ENCODE data around the gene CXorf49B.
"Not testable (repeated sequence)": the region's sequence is repeated elsewhere in the genome, so short reads cannot be mapped to it uniquely, and the experiment has no call there.

The CXorf49B gene

DNA sequence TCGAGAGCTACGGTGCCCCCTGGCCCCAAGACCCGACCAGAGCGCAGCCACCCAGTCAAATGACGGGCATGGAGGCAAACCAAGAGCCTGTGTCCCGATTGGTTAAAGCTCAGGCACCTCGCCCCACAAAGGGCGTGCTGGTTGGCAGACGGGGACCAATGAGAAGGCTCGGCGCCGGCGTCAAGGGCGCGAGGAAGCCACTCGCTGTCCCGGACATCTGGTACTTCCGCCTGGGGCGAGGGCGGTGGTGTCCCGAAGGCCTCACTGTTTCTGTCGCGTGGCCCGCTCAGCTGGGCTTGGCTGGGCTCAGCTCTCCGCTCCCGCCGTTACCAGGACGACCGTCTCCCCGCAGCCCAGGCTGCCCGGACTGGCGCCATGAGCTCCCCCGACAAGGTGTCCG, at the start of gene CXorf49B:
Gene CXorf49B, plus strand, starts transcription at position 301 of the 400 bp plus-strand sequence. Its CDS starts 75 bp downstream, at position 376.
- not testable (repeated sequence) for DNase-seq (ENCODE audit: low spot score)

DNA sequence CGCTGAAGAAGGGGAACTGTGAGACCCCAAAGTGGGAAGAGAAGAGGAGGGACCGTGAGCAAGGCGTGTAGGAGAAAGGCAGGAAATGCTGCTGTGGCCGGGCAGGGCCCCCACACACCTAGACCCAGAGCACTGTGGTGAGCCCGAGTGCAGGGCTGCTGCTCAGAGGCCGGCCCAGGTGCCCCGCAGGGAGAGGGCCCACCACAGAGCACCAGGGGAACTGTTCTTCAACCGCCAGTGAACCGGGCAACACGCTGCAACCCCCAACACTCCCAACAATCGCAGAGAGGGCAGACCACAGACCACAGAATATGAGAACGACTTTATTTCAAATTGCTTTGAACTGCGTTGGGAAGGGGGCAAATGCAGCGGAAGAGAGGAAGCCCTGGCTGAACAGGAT, 49.1 kb upstream of the CXorf49B start:
- DNase-seq (ENCODE audit: low spot score), result not testable (repeated sequence)

DNA sequence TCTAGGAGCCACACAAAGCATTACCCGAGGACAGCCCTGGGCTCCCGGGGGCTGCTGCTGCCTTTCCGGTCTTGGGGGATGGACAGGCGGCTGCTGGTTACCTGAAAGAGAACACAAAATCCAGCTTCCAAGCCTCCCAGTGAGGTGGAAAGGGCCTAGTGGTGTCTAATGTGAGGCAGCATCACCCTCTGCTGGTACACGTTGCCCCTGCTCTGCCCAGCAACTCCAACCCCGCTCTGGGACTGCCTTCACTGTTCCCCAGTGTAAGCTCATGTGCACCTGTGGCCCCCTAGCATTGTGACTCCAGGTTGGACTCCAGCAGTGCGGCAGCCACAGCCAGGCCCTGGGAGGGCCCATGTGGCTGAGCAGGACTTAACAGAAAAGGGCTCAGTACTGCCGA, 47.6 kb upstream of the CXorf49B start:
- DNase-seq (ENCODE audit: low spot score), result not testable (repeated sequence)

DNA sequence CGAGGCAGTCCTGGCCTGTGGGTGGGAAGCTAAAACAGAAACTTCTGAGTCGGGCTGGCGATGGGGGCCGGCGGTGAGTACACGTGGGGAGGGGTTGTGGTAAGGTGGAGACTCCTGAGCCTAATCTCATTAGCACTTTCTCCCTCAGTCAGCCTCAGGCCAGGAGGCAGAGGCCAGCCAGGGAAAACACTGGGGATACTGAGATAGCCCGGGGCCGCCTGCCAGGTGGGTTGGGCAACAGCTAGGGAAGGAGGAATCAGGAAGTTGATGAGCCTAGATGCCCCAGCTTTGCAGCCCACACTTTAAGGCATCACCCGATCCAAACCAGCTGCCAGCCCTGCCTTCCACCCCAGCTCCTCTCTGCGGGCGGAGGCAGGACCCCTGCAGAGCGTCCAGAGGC, 46.8 kb upstream of the CXorf49B start:
- DNase-seq (ENCODE audit: low spot score), result not testable (repeated sequence)

DNA sequence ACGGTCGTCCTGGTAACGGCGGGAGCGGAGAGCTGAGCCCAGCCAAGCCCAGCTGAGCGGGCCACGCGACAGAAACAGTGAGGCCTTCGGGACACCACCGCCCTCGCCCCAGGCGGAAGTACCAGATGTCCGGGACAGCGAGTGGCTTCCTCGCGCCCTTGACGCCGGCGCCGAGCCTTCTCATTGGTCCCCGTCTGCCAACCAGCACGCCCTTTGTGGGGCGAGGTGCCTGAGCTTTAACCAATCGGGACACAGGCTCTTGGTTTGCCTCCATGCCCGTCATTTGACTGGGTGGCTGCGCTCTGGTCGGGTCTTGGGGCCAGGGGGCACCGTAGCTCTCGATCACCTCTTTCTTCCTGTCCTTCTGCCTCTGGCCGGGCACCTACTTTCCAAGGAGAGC, 45.0 kb upstream of the CXorf49B start, which contains the start of gene CXorf49:
Gene CXorf49, minus strand, starts transcription at position 101 of the 400 bp plus-strand sequence. CDS start 134 bp downstream, outside the sequence.
- not testable (repeated sequence) for DNase-seq (ENCODE audit: low spot score)

DNA sequence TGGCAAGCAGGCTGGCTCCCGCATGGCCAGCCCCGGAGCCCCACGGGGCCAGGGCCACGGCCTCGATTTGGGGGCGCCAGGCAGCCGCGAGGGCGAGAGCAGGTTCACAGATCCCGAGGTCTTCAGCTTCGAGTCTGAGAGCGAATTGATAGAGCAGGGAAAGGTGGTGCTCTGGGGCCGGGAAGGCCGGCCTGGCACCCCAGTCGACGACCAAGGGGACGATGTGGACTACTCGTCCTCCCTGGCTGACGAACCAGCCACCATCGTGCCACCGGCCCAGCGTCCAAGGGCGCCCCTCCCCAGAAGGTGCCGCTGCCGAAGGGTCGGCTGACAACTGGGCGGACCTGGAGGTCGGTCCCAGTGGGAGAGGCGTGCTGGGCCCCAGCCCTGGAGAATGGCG, 44.0 kb upstream of the CXorf49B start:
- DNase-seq (ENCODE audit: low spot score), result not testable (repeated sequence)

DNA sequence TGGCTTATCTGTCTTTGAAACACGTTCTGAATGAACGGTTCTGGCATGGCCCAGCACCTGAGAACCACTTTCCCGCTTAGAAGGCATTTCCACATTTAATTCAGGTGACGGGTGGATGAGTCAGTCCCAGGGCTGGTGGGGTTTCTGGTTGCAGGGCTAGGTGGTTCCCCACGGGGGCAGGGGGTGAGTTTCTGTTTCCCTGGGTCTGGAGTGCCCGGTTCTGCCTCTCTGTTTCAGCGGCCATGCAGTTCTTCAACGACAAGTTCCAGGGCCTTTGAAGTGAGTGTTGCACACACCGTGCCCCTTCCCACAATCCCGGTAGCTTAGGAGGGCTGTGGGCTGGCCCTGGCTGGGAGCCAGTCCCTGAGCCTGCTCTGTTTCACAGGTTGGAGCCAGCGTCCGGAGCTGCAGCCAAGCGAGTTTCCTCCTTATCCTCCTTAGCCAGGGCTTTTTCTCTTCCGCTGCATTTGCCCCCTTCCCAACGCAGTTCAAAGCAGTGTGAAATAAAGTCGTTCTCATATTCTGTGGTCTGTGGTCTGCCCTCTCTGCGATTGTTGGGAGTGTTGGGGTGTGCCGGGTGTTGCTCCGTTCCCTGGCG, 42.8 kb upstream of the CXorf49B start:
- not testable (repeated sequence) for DNase-seq (ENCODE audit: low spot score)

DNA sequence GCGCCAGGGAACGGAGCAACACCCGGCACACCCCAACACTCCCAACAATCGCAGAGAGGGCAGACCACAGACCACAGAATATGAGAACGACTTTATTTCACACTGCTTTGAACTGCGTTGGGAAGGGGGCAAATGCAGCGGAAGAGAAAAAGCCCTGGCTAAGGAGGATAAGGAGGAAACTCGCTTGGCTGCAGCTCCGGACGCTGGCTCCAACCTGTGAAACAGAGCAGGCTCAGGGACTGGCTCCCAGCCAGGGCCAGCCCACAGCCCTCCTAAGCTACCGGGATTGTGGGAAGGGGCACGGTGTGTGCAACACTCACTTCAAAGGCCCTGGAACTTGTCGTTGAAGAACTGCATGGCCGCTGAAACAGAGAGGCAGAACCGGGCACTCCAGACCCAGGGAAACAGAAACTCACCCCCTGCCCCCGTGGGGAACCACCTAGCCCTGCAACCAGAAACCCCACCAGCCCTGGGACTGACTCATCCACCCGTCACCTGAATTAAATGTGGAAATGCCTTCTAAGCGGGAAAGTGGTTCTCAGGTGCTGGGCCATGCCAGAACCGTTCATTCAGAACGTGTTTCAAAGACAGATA, 2.4 kb upstream of the CXorf49B start:
- not testable (repeated sequence) for DNase-seq (ENCODE audit: low spot score)

DNA sequence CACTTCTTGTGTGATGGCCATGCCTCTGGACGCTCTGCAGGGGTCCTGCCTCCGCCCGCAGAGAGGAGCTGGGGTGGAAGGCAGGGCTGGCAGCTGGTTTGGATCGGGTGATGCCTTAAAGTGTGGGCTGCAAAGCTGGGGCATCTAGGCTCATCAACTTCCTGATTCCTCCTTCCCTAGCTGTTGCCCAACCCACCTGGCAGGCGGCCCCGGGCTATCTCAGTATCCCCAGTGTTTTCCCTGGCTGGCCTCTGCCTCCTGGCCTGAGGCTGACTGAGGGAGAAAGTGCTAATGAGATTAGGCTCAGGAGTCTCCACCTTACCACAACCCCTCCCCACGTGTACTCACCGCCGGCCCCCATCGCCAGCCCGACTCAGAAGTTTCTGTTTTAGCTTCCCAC, 1.7 kb downstream of the CXorf49B start:
- DNase-seq (ENCODE audit: low spot score), result not testable (repeated sequence)

DNA sequence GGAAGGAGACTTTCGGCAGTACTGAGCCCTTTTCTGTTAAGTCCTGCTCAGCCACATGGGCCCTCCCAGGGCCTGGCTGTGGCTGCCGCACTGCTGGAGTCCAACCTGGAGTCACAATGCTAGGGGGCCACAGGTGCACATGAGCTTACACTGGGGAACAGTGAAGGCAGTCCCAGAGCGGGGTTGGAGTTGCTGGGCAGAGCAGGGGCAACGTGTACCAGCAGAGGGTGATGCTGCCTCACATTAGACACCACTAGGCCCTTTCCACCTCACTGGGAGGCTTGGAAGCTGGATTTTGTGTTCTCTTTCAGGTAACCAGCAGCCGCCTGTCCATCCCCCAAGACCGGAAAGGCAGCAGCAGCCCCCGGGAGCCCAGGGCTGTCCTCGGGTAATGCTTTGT, 2.5 kb downstream of the CXorf49B start:
- DNase-seq (ENCODE audit: low spot score), result not testable (repeated sequence)

DNA sequence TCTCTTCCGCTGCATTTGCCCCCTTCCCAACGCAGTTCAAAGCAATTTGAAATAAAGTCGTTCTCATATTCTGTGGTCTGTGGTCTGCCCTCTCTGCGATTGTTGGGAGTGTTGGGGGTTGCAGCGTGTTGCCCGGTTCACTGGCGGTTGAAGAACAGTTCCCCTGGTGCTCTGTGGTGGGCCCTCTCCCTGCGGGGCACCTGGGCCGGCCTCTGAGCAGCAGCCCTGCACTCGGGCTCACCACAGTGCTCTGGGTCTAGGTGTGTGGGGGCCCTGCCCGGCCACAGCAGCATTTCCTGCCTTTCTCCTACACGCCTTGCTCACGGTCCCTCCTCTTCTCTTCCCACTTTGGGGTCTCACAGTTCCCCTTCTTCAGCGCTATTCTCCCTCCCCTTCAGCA, 4.0 kb downstream of the CXorf49B start:
- not testable (repeated sequence) for DNase-seq (ENCODE audit: low spot score)

DNA sequence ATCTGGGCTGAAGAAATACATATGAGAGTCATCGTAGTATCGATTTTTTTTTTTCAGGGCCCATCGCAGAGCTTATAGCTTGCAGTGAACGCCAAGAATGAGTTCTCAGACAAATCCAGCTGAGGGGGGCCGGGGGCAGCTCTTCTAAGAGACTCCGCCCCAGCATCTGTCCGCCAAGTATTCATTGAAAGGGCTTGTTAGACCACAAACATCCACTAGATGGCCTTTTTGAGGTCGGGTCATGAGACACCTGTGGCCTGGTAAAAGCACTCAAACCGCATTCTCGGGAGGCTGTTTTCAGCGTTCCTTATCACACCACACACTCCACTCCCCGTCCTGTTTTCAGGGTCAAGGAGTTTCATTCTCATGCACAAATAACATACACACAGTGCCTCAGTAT, 15.2 kb downstream of the CXorf49B start:
- not testable (repeated sequence) for DNase-seq (ENCODE audit: low spot score)

DNA sequence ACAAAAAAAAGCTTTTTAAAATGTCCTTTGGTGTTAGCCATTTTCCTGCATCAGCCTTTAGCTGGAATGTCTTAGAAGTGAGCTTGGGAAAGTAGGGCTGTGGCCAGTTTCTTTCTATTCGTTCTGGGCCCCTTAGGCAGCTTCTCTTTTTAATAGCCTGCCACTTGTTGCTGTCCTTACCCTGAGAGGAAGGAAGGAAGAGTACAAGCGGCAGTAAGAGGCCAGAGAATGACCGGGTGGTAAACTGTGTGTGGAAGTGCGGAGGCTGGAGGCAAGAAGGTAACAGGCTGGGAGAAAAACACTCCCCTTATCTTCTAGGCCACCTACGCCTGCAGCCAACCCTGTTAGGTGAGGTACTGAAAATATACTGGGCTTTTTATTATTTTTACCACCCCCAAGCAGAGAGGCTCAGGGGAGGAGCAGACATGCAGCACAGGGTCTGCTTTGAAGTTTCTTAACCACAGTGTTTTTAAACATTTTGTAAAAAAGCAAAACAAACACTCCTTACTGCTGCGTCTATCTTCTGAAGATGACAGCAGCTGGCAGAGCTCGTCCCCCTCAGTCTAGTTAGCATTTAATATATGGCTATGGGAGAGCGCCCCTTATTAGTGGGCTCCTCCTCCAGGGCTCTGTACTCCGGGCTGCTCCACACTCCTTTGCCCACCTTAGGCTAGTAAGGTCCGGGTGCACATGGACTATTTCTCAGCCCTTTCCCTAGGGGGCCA, 19.2 kb downstream of the CXorf49B start:
- DNase-seq (ENCODE audit: low spot score), result not testable (repeated sequence)

DNA sequence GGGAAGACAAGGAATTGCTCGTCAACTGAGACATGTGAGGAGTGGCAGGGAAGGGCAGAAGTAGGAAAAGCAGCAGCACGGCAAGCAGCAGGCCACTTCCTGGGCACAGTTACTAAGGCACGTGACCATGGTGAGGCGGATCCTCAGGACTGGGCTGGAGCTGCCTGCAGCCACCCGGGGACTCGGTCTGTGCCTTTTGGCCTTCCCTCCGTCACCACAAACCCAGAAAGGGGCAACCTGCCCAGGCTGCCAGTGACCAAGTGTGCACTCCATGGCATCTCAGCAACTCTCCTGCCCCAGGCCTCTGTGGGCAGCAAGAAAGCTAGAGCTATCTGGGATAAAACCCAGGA, 19.8 kb downstream of the CXorf49B start:
- not testable (repeated sequence) for DNase-seq (ENCODE audit: low spot score)

DNA sequence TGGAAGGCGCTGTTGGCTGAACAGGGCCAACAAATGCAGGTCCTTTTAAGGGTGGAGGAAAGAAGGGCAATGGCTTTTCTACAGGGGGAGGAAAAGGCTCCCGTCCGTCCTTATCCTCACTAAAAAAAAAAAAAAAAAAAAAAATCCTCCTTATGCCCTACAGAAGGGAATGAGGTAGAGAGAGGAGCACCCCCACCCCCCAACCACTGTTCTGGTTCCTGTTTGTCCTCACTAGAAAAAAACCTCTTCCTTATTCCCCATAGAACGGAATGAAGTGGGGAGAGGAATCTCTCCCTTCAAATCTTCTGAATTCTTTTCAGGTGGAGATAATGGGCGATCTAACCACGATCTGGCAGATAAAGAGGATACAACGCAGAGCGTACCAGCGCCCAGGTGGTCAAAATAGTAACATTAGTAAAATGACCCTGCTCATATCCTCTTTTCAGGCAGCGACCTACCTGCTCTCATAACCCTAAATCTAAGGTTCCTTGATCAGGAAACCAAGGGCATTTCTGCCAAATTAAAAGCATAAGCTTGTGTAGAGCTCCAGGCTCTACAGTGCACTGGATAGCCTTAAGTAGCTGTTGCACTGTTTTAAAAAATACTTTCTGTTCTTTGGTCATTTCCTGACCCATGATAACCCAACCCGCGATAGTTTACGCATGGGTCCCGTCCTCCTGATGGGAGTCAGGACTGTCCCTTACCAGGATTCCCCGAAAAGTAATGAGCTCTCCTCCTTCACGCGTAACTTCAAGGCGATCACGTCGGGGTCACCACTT, 20.6 kb downstream of the CXorf49B start:
- DNase-seq (ENCODE audit: low spot score), result not testable (repeated sequence)

DNA sequence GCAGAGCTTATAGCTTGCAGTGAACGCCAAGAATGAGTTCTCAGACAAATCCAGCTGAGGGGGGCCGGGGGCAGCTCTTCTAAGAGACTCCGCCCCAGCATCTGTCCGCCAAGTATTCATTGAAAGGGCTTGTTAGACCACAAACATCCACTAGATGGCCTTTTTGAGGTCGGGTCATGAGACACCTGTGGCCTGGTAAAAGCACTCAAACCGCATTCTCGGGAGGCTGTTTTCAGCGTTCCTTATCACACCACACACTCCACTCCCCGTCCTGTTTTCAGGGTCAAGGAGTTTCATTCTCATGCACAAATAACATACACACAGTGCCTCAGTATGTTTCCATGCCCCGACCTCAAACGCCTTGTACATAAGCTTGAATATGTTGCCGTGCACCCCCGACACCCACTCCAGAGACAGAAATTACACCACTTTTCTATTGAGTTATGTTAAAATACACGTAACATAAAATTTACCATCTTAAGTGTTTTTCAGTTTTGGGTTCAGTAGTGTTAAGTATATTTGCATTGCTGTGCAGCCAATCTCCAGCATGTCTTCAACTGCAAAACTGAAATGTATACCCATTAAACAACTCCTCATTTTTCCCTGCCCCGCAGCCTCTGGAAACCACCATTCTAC, 21.3 kb downstream of the CXorf49B start:
- not testable (repeated sequence) for DNase-seq (ENCODE audit: low spot score)

DNA sequence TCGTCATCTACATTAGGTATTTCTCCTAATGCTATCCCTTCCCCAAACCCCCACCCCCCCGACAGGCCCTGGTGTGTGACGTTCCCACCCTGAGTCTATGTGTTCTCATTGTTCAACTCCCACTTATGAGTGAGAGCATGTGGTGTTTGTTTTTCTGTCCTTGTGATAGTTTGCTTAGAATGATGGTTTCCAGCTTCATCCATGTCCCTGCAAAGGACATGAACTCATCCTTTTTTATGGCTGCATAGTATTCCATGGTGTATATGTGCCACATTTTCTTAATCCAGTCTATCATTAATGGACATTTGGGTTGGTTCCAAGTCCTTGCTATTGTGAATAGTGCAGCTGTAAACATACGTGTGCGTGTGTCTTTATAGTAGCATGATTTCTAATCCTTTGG, 43.3 kb downstream of the CXorf49B start:
- not testable (repeated sequence) for DNase-seq (ENCODE audit: low spot score)

DNA sequence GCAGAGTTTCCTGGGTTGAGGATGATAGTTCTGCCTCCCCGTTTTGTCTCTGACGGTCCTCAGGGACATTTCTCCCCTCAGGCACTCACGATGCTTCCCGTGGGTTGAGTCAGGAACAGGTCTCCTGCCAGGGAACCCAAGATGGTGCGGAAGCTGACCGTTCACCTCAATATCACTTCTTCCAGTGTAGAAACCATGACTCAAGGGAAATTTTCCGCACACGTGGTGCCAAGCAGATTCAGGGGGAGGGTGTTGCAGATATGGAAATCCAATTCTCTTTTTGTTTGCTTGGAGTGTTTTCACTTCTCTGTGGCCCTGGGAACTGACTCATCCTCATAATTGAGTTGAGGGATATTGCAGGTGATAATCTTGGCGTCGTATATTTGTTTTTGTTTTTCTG, 46.7 kb downstream of the CXorf49B start:
- DNase-seq (ENCODE audit: low spot score), result no peak

DNA sequence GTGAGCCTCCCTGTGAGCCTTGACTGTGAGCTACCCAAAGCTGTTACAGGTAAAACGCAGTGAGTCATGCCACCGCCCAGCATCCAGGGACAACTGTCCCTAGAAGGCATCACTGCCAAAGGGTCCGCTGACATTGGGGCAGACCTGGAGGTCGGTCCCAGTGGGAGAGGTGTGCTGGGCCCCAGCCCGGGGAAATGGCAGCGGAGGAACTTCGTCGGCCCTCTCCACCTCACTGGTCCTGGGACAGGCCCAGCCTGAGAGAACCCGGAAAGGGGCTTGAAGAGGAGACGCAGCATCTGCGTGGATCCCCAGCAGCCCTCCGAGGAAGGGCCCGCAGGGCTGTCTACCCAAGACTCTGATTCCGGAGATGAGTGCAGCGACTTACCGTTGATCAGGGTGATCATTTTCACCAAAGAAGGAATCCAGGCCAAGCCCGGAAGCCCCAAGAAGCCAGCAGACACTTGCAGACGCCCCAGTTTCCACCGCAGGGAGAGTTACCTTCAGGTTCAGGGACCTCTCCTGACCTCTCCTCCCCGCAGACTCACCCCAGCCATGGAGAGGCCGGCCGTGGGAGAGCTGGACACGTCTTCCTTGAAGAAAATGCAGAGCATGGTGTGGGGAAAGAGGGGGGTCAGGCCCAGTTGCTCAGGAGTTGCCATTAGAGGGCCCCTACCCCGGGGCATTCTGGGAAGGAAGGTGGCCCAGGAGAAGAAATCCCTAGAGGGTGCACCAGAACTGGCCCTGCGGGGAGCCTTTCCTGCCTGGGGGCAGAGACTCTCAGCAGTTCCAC, 51.2 kb downstream of the CXorf49B start:
- no peak for DNase-seq (ENCODE audit: low spot score)

DNA sequence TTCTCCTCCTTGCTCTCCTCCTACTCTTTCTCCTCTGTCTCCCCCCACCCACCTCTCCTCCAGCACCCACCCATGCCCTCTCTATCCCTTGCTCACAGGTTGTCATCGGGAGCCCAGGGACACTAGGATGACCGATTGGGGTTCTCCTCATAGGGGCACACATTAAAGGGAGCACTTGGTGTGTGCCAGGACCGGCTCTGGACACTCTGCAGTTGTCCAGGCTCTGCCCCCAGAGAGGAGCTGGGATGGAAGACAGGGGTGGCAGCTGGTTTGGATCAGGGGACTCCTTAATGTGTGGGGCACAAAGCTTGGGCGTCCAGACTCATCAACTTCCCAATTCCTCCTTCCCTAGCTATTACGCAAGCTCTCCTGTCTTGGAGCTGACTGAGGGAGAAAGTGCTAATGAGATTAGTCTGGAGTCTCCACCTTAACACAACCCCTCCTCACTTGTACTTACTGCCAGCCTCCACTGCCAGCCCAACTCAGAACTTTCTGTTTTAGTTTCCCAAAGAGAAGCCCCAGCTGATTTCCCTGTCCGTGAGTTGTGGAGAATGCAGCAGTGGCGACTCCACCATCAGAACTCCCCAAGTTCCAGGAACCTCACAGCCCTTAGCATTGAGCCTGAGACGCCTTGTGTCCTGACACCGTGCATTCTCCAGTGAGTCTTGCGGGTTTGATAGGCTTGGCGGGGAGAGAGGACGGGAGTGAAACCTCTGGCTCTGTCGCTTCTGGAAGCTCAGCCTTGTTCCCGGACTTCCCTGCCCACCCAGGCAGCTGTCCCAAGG, 52.2 kb downstream of the CXorf49B start:
- DNase-seq (ENCODE audit: low spot score), result no peak

DNA sequence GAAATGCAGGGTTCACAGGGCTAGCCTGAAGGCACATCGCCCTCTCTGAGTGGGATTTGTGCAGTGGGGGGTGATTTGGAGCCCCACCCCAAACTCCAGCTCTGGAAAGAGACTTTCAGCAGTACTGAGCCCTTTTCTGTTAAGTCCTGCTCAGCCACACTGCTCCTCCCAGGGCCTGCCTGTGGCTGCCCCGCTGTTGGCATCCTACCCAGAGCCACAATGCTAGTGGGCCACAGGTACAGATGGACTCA, 52.7 kb downstream of the CXorf49B start:
- no peak for DNase-seq (ENCODE audit: low spot score)
